HepG2 (cell line): ENCODE data around the gene TAS2R13. TPM values are rescaled to one million over a fixed set of nuclear protein-coding genes. Genes with fewer than 3 reads are reported as not detected.

ENCODE experiments used
- AHDC1 ChIP-seq: sonication (generic); formaldehyde crosslinking; IDR thresholded peaks from 2 replicates; pipeline ENCODE4 v1.5.1; 2020; ENCODE audit warnings: mild to moderate bottlenecking, missing genetic modification reagents, borderline replicate concordance
- ARID5B ChIP-seq: IDR thresholded peaks from 2 replicates; pipeline ENCODE4 v1.4.0; 2020; ENCODE audit warnings: mild to moderate bottlenecking, missing genetic modification reagents
- BCL6 ChIP-seq: IDR thresholded peaks from 2 replicates; pipeline ENCODE4 v1.6.1; 2016; ENCODE audit warnings: missing genetic modification reagents, missing compliant biosample characterization
- DDIT3 ChIP-seq: sonication (generic); formaldehyde crosslinking; IDR thresholded peaks from 2 replicates; pipeline ENCODE4 v1.4.0; 2020; ENCODE audit warnings: mild to moderate bottlenecking, missing genetic modification reagents
- MYNN ChIP-seq: sonication (generic); formaldehyde crosslinking; IDR thresholded peaks from 2 replicates; pipeline ENCODE4 v1.4.0; 2020; ENCODE audit warnings: mild to moderate bottlenecking, low read depth, missing genetic modification reagents
- NR3C1 ChIP-seq: sonication (generic); formaldehyde crosslinking; IDR thresholded peaks from 2 replicates; pipeline ENCODE4 v1.4.0; 2020; ENCODE audit warnings: missing genetic modification reagents
- PHF21A ChIP-seq: sonication (generic); formaldehyde crosslinking; IDR thresholded peaks from 2 replicates; pipeline ENCODE4 v1.5.0; 2020; ENCODE audit warnings: mild to moderate bottlenecking, missing genetic modification reagents
- PPARG ChIP-seq: conservative IDR thresholded peaks from 2 replicates; pipeline ENCODE4 v1.6.1; 2016; ENCODE audit warnings: missing biosample characterization, missing genetic modification reagents
- SP1 ChIP-seq, 2 experiments: fragments of 450-650 bp in 1 of 2; sonication (generic) in 1 of 2; formaldehyde crosslinking in 1 of 2; IDR thresholded peaks; 2 replicates each; pipeline versions ENCODE4 v1.4.0 to v1.6.1; 2016 to 2020; ENCODE audit warnings: missing genetic modification reagents in 1 of 2
- TBX2 ChIP-seq: sonication (generic); formaldehyde crosslinking; IDR thresholded peaks from 2 replicates; pipeline ENCODE4 v1.5.0; 2020; ENCODE audit warnings: missing genetic modification reagents, mild to moderate bottlenecking, borderline replicate concordance
- ZNF142 ChIP-seq: sonication (generic); formaldehyde crosslinking; IDR thresholded peaks from 2 replicates; pipeline ENCODE4 v1.4.0; 2020; ENCODE audit warnings: missing genetic modification reagents
- ZNF234 ChIP-seq: sonication (generic); formaldehyde crosslinking; conservative IDR thresholded peaks from 2 replicates; pipeline ENCODE4 v1.5.1; 2020; ENCODE audit warnings: mild to moderate bottlenecking, missing genetic modification reagents
- ZNF891 ChIP-seq: sonication (generic); formaldehyde crosslinking; IDR thresholded peaks from 2 replicates; pipeline ENCODE4 v1.5.0; 2020; ENCODE audit warnings: mild to moderate bottlenecking, missing genetic modification reagents
- polyA plus RNA-seq, 8 experiments: library from polyadenylated mRNA; depleted of rRNA in 3 of 8; stranded (reverse) in 7 of 8; unstranded in 1 of 8; fragments of >200 nt; fragmentation: Illumina TruSeq in 4 of 8; extraction: Trizol in 4 of 8; gene quantifications; 2 replicates each; pipeline versions ENCODE4 v1.2.1 to v1.2.3, GENCODE V29; 2011 to 2016; ENCODE audit warnings: low read depth in 4 of 8, missing spikeins in 1 of 8, mixed read lengths in 1 of 8; ENCODE audit not compliant: insufficient read depth in 1 of 8
- total RNA-seq, 5 experiments: library from RNA; depleted of rRNA; stranded (reverse); fragments of >200 nt; fragmentation: Illumina TruSeq; extraction: Trizol; gene quantifications; 2 replicates each; pipeline ENCODE4 v1.2.3, GENCODE V29; 2016; ENCODE audit warnings: low read depth in 1 of 5

Gene TAS2R13
- total and polyA plus RNA-seq, 2 of the 13 experiments (the other 11 are each of a cell fraction or from before 2014, with no cell fraction given): 0.33 to 1.3 TPM

- no peak for TF ChIP-seq ZNF142 (CRISPR knock-in tag)
- 0 out of 2 replicates have a peak, but pooled peaks have one; percentile 16 for TF ChIP-seq TBX2 (CRISPR knock-in tag)
- 0 out of 2 replicates have a peak, but pooled peaks have one; percentile 22 for TF ChIP-seq PHF21A
- TF ChIP-seq ZNF234 (CRISPR knock-in tag): no peak
- no peak for TF ChIP-seq NR3C1
- no peak for TF ChIP-seq PPARG (CRISPR knock-in tag)
- no peak for TF ChIP-seq DDIT3 (CRISPR knock-in tag)
- 0 out of 2 replicates have a peak, but pooled peaks have one; percentile 2 for TF ChIP-seq AHDC1 (CRISPR knock-in tag)
- TF ChIP-seq ARID5B (CRISPR knock-in tag): peak; percentile 41; the same call in 1 of the 2 replicates
- TF ChIP-seq ZNF891 (CRISPR knock-in tag): no peak
- peak; percentile 86 for TF ChIP-seq BCL6 (CRISPR knock-in tag)
- TF ChIP-seq MYNN (CRISPR knock-in tag): no peak
- TF ChIP-seq SP1 (IDR thresholded peaks at IDR 0.05): no peak
- no peak for TF ChIP-seq SP1 (CRISPR knock-in tag; IDR thresholded peaks at IDR 0.05)
These were observed 25.2 kb downstream of the TAS2R13 start, which contains the start of gene PRH1 (continued) for GRCh38 chr12:10884086-10884725.
